Nephron progenitor cell (in vitro differentiated cells): ENCODE measurements around the gene LRRC17.

Source experiments
- DNase-seq: peaks from one replicate; pipeline ENCODE4 v3.0.0; 2021
- H3K27ac Mint-ChIP-seq: 2 replicates; pipeline ENCODE4 v1.8.0; 2021; ENCODE audit warnings: mild to moderate bottlenecking, moderate library complexity, mixed read lengths
- H3K27me3 Mint-ChIP-seq: 2 replicates; pipeline ENCODE4 v1.8.0; 2021; ENCODE audit warnings: mild to moderate bottlenecking, low read depth, mixed read lengths; ENCODE audit not compliant: poor library complexity
- H3K36me3 Mint-ChIP-seq: 2 replicates; pipeline ENCODE4 v1.8.0; 2021; ENCODE audit warnings: low read depth, mixed read lengths
- H3K4me1 Mint-ChIP-seq: 2 replicates; pipeline ENCODE4 v1.8.0; 2021; ENCODE audit warnings: mixed read lengths
- H3K4me3 Mint-ChIP-seq: 2 replicates; pipeline ENCODE4 v1.8.0; 2021; ENCODE audit warnings: mild to moderate bottlenecking, moderate library complexity, mixed read lengths
- H3K9me3 Mint-ChIP-seq: 2 replicates; pipeline ENCODE4 v1.8.0; 2021; ENCODE audit warnings: mild to moderate bottlenecking, moderate library complexity, mixed read lengths
- TF ChIP-seq, protein P1 (sequence below): fragments of 200-600 bp; sonication (generic); IDR thresholded peaks from 2 replicates; pipeline ENCODE4 v1.5.0; 2021; ENCODE audit warnings: antibody characterized with exemption

Gene LRRC17

DNA sequence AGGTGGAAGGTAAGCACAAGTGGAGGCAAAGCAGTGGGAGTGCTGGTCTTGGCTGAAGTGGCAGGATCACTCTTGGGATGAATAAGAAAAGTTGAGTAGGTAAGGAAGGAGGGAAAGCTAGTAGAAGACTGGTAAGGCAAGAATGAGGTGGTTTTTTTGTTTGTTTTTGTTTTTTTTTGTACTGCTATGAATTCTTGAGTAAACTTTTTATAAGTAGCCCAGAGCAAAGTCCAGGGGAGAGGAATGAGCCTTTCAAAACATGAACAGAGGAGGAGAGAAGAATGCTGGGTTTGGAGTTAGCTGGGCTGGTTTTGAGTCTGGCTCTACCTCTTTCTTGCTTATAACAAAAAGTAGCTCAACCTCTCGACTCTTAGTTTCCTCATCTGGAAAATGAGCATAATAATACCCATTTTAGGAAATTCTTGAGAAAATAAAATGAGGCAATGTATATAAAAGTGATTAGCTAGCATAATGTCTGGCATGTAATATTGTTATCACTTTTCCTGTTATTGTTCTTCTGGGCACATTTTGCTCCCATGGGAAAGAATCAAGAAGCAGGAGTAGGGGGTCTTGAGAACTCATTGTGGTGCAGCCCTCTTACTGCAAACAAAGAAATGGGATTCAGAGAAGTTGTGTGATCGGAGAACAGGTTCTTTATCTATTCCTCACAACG is 24.1 kb upstream of the LRRC17 start:
- TF ChIP-seq, protein P1, sequence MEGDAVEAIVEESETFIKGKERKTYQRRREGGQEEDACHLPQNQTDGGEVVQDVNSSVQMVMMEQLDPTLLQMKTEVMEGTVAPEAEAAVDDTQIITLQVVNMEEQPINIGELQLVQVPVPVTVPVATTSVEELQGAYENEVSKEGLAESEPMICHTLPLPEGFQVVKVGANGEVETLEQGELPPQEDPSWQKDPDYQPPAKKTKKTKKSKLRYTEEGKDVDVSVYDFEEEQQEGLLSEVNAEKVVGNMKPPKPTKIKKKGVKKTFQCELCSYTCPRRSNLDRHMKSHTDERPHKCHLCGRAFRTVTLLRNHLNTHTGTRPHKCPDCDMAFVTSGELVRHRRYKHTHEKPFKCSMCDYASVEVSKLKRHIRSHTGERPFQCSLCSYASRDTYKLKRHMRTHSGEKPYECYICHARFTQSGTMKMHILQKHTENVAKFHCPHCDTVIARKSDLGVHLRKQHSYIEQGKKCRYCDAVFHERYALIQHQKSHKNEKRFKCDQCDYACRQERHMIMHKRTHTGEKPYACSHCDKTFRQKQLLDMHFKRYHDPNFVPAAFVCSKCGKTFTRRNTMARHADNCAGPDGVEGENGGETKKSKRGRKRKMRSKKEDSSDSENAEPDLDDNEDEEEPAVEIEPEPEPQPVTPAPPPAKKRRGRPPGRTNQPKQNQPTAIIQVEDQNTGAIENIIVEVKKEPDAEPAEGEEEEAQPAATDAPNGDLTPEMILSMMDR: no peak
- Mint-ChIP-seq H3K4me3 (no peak overlapping the region), H3K27ac (no peak overlapping the region), H3K36me3 (peaks cover 9% of the 10 kb centered on the region), H3K4me1 (no peaks in the 10 kb centered on the region), H3K9me3 (peaks cover 8% of the 10 kb centered on the region), H3K27me3 (peaks cover 3% of the 10 kb centered on the region)
- DNase-seq: no peak

DNA sequence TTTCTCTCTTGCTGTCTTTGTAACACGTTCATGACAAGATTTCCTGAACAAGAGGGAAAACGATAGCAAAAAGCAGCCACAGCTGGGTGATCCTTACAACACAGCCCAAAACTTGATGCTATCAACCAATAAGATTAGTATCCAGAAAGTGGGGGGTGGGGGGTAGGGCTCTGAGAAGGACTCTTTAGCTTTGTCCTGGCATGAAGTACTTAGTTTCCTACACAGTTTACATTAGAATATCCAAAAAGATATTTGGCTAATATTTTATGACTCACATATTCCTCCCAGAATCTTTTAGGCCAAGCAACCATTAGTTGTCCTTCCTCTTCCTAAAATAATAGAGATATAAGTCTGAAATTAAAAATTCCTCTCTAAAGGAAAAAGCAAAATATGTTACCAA is 22.9 kb upstream of the LRRC17 start:
- DNase-seq: no peak
- Mint-ChIP-seq H3K27me3 (peaks cover 9% of the 10 kb centered on the region), H3K4me3 (no peak overlapping the region), H3K27ac (no peak overlapping the region), H3K36me3 (peaks cover 9% of the 10 kb centered on the region), H3K4me1 (no peaks in the 10 kb centered on the region), H3K9me3 (peaks cover 8% of the 10 kb centered on the region)
- TF ChIP-seq, protein P1: no peak

DNA sequence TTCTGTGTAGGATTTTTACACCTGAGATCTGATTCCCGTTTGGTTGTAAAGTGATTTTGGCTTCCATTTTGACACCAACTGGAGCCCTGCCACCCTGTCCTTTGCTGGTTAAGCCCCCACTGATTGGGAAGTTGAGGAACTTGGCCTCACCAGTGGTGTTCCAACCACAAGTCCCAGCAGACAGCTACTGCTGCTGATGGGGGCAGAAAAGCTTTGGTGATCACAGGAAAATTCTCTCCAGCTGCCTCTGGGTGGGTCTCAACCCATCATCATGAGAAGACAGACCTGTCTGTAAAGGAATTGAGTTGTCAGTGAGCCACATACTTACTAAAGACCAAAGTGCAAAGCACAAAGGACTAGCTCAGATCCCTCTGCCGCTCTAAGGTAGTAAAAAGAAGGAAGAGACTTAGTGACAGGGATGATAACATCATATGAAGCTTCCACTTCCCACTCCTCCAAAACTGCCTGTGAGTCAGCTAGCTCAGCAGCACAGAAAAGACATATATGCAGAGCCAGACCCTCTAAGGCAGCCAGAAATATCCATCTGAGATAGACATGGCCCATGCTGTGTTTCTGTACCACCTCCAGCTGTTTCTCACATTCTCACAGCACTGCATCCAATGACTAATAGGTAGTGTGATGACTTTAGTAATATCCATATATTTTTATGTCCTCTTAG is 22.4 kb upstream of the LRRC17 start:
- H3K36me3 Mint-ChIP-seq: peaks cover 5% of the 10 kb centered on the region
- TF ChIP-seq, protein P1: no peak
- no peak for DNase-seq
- peaks cover 9% of the 10 kb centered on the region for H3K27me3 Mint-ChIP-seq
- H3K4me1 Mint-ChIP-seq: no peaks in the 10 kb centered on the region
- no peak overlapping the region for H3K27ac Mint-ChIP-seq
- H3K4me3 Mint-ChIP-seq: no peak overlapping the region
- H3K9me3 Mint-ChIP-seq: peaks cover 5% of the 10 kb centered on the region

DNA sequence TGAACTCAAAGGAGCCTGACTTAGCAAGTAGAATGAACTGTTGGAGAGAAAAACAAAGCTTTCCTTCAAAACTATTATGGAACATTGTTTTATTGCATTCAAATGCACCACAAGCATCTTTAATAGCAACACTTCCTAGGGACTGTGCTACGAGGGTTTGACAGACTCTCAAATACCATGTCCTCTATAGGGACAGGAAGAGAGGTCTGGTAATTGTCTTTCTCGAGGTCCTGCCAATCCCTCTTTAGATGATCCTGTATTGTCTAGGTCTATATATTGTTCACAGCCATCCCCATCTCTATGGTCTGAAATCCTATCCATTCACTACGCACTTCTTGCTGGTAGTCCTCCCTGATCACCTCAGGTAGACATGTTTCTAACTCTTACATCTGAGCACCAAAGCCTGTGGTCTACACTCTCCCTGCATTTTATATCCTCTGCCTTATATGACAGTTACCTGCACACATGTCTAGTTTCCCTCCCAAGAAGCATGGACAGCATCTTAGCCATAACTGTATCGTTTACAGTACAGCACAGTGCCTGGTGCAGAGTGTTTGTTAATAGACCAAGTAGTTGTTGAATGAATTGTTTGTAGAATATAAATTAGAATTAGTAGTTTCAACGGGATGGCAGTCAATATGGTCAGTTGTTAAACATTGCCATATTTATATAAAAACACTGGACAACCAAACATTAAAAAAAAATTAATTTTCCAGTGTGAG is 21.7 kb upstream of the LRRC17 start:
- H3K9me3 Mint-ChIP-seq: no peaks in the 10 kb centered on the region
- H3K27me3 Mint-ChIP-seq: peaks cover 9% of the 10 kb centered on the region
- DNase-seq: no peak
- H3K36me3 Mint-ChIP-seq: no peaks in the 10 kb centered on the region
- no peak overlapping the region for H3K27ac Mint-ChIP-seq
- H3K4me1 Mint-ChIP-seq: no peaks in the 10 kb centered on the region
- TF ChIP-seq, protein P1: no peak
- no peak overlapping the region for H3K4me3 Mint-ChIP-seq

DNA sequence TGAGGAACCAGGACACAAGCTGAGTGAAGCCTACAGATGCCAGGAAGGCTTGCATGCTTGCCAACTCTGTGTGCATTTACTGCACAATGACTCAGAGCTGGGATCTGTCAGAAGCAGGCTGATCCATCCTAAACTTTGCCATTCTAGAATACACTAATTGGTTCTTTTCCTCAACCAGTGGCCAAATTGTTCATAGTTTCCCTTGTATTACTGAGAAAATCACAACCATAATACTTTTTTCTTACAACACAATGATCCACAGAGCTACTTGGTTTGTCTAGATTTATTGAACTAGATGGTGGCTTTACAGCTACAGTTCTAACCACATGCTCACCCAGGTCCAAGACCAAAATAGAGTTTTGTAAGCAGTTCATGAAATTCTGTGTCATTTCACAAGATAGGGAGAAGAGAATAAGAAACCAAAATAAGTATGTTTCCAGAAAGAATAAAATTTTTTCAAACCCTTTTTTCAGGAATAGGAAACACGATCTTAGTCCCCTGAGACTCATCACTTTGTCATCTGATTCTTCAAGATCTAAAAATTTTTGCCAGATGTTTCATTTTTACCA is 21.0 kb upstream of the LRRC17 start:
- no peaks in the 10 kb centered on the region for H3K9me3 Mint-ChIP-seq
- TF ChIP-seq, protein P1: no peak
- H3K36me3 Mint-ChIP-seq: no peaks in the 10 kb centered on the region
- H3K27ac Mint-ChIP-seq: no peak overlapping the region
- H3K4me1 Mint-ChIP-seq: no peaks in the 10 kb centered on the region
- no peak overlapping the region for H3K4me3 Mint-ChIP-seq
- peaks cover 9% of the 10 kb centered on the region for H3K27me3 Mint-ChIP-seq
- DNase-seq: no peak
